ENCODE data around the gene YBX1.

YBX1 gene

GRCh38 chr1:42669936-42670335 lies 12.3 kb upstream of the YBX1 start:
- H3K27me3 ChIP-seq (ENCODE audit: insufficient read depth, poor library complexity, severe bottlenecking) = no peaks in the 10 kb centered on the region
- TF ChIP-seq SPI1 (IDR thresholded peaks at IDR 0.05; ENCODE audit: borderline replicate concordance, low read depth) = no peak
- no peak overlapping the region; the same call in 1 of the 2 replicates for H3K27ac ChIP-seq (replicated peaks)
- no peak overlapping the region for H3K4me3 ChIP-seq (replicated peaks; ENCODE audit: insufficient read depth, low read length)
- no peak for DNase-seq (ENCODE audit: low read depth in 1 of 2, low spot score in 1 of 2)

DNA sequence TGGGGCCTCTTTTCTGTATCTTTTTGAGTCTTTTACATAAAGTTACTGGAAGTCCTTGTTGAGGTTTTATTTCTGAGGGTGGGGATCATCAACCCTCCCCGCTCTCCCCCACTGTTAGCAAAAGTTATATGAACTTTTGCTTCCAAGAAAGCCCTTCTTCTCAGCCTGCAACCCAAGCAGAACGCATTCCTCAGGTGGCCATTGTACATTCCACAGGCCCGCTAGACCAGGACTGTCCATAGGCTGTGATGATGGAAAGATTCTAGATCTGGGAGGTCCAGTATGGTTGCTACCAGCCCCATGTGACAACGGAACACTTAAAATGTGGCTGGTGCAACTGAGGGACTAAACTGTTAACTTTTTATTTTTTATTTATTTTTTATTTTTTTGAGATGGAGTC lies 11.8 kb upstream of the YBX1 start:
- no peak for DNase-seq (ENCODE audit: low read depth in 1 of 2, low spot score in 1 of 2)
- H3K4me3 ChIP-seq (replicated peaks; ENCODE audit: insufficient read depth, low read length) = no peak overlapping the region
- no peak overlapping the region for H3K27ac ChIP-seq (replicated peaks)
- H3K27me3 ChIP-seq (ENCODE audit: insufficient read depth, poor library complexity, severe bottlenecking) = no peaks in the 10 kb centered on the region
- no peak for TF ChIP-seq CTCF (IDR thresholded peaks at IDR 0.05; ENCODE audit: insufficient read depth, low read length)
- no peak for TF ChIP-seq SPI1 (IDR thresholded peaks at IDR 0.05; ENCODE audit: borderline replicate concordance, low read depth)
- no peak for TF ChIP-seq POLR2AphosphoS5 (IDR thresholded peaks at IDR 0.05; ENCODE audit: low read depth)
- TF ChIP-seq, protein P1, sequence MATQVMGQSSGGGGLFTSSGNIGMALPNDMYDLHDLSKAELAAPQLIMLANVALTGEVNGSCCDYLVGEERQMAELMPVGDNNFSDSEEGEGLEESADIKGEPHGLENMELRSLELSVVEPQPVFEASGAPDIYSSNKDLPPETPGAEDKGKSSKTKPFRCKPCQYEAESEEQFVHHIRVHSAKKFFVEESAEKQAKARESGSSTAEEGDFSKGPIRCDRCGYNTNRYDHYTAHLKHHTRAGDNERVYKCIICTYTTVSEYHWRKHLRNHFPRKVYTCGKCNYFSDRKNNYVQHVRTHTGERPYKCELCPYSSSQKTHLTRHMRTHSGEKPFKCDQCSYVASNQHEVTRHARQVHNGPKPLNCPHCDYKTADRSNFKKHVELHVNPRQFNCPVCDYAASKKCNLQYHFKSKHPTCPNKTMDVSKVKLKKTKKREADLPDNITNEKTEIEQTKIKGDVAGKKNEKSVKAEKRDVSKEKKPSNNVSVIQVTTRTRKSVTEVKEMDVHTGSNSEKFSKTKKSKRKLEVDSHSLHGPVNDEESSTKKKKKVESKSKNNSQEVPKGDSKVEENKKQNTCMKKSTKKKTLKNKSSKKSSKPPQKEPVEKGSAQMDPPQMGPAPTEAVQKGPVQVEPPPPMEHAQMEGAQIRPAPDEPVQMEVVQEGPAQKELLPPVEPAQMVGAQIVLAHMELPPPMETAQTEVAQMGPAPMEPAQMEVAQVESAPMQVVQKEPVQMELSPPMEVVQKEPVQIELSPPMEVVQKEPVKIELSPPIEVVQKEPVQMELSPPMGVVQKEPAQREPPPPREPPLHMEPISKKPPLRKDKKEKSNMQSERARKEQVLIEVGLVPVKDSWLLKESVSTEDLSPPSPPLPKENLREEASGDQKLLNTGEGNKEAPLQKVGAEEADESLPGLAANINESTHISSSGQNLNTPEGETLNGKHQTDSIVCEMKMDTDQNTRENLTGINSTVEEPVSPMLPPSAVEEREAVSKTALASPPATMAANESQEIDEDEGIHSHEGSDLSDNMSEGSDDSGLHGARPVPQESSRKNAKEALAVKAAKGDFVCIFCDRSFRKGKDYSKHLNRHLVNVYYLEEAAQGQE (IDR thresholded peaks at IDR 0.05; ENCODE audit: insufficient replicate concordance, low read depth) = no peak
- no peak for TF ChIP-seq GABPA (IDR thresholded peaks at IDR 0.05; ENCODE audit: low read depth)

- Histone ChIP-seq H3K27ac (replicated peaks) (no peak overlapping the region), H3K4me3 (replicated peaks; ENCODE audit: insufficient read depth, low read length) (no peak overlapping the region), H3K27me3 (ENCODE audit: insufficient read depth, poor library complexity, severe bottlenecking) (no peaks in the 10 kb centered on the region)
- TF ChIP-seq, protein P1 (IDR thresholded peaks at IDR 0.05; ENCODE audit: insufficient replicate concordance, low read depth) = no peak
- no peak for TF ChIP-seq GABPA (IDR thresholded peaks at IDR 0.05; ENCODE audit: low read depth)
- no peak for TF ChIP-seq SPI1 (IDR thresholded peaks at IDR 0.05; ENCODE audit: borderline replicate concordance, low read depth)
- no peak for TF ChIP-seq POLR2AphosphoS5 (IDR thresholded peaks at IDR 0.05; ENCODE audit: low read depth)
- no peak for TF ChIP-seq CTCF (IDR thresholded peaks at IDR 0.05; ENCODE audit: insufficient read depth, low read length)
- no peak for DNase-seq (ENCODE audit: low read depth in 1 of 2, low spot score in 1 of 2)
Observed at GRCh38 chr1:42674214-42674613, 8.0 kb upstream of the YBX1 start.

- H3K27me3 ChIP-seq (ENCODE audit: insufficient read depth, poor library complexity, severe bottlenecking) = no peaks in the 10 kb centered on the region
- TF ChIP-seq, protein P1 (IDR thresholded peaks at IDR 0.05; ENCODE audit: insufficient replicate concordance, low read depth) = no peak
- TF ChIP-seq SPI1 (IDR thresholded peaks at IDR 0.05; ENCODE audit: borderline replicate concordance, low read depth) (no peak), POLR2AphosphoS5 (IDR thresholded peaks at IDR 0.05; ENCODE audit: low read depth) (no peak), CTCF (IDR thresholded peaks at IDR 0.05; ENCODE audit: insufficient read depth, low read length) (no peak), GABPA (IDR thresholded peaks at IDR 0.05; ENCODE audit: low read depth) (no peak)
- DNase-seq (ENCODE audit: low read depth in 1 of 2, low spot score in 1 of 2) = no peak
- no peak overlapping the region for H3K27ac ChIP-seq (replicated peaks)
- no peak overlapping the region for H3K4me3 ChIP-seq (replicated peaks; ENCODE audit: insufficient read depth, low read length)
Observed at GRCh38 chr1:42674682-42675081, 7.5 kb upstream of the YBX1 start.

Measured in HL-60 (cell line).